Amygdala (tissue), 56 donors: Measurements from ENCODE around the gene KCTD17.

Experiments
- DNase-seq, 56 donors: peaks; one replicate each; lab custom pipeline; 2025; lab: John Stamatoyannopoulos, UW

Gene KCTD17

GRCh38 chr22:37019309-37020191 is 32.0 kb upstream of the KCTD17 start, which contains the start of the genes MPST and TST:
Gene MPST, plus strand, starts transcription at chr22:37019742. Its CDS starts 95 bp downstream, at chr22:37019837.
Gene TST, minus strand, starts transcription at chr22:37019447. Its CDS starts 715 bp downstream, at chr22:37018732.
- peak in 53 of 56 donors; percentile 30 to 86 (median 69) for DNase-seq

- DNase-seq: peak in 10 of 56 donors; percentile 42 to 57 (median 52)
These were observed 31.4 kb upstream of the KCTD17 start for GRCh38 chr22:37020192-37020479.

DNA sequence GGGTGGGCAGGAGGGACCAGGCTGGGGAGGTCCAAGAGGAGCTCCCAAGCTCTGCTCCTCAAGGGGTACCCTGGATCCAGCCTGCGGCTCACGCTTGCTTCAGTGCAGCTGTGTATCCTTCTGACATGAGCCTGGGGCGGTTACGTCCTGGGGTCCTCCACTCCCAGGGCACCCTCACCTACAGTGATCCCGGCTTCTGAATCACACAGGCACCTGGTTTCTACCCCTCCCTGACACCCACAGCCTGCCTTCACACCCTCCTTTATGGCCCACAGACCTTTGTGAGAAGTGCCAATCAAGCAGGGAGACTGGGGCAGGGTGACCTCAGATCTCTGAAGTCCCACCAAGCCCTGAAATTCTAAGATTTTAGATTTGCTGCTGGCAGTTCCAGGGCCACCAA is 30.5 kb upstream of the KCTD17 start:
- no peak for DNase-seq

DNA sequence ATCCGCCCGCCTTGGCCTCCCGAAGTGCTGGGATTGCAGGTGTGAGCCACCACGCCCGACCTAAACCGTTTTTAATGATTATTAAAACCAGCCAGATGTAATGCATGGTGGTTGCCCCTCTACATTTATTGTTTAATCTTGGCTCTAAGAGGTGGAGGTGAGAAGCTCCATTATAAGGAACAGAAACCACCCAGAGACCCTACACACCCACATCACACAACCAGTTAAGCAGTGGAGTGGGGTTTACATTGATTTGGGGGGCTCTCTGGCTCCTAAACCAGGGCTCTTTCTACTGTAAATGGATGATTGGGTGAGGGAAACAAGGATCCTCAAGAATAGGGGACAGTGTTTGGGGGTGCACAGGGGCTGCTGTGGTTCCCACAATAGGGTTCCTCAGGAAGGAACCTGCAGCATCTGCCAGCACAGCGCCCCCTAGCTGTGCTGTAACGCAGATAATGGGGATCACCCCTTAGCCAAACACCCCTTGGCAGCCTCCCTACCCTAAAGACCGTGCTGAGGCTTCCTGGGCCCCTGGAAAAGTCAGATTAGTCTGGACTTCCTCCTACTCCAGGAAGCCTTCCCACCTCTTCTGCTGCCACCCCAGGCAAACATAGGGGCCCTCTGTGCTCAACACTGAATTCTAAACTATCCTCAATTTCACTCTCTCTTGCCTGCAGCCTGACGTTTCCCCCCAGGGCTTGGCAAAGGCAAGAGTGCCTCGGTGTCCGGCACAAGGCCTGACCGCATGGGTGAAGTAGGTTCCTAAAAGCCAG is 29.6 kb upstream of the KCTD17 start:
- peak in 22 of 56 donors; percentile 6 to 69 (median 30) for DNase-seq

GRCh38 chr22:37022483-37023337 is 28.8 kb upstream of the KCTD17 start:
- peak in 7 of 56 donors; percentile 8 to 53 (median 19) for DNase-seq

GRCh38 chr22:37023743-37024338 is 27.7 kb upstream of the KCTD17 start:
- DNase-seq: no peak

GRCh38 chr22:37024339-37025157 is 27.0 kb upstream of the KCTD17 start:
- no peak for DNase-seq

DNA sequence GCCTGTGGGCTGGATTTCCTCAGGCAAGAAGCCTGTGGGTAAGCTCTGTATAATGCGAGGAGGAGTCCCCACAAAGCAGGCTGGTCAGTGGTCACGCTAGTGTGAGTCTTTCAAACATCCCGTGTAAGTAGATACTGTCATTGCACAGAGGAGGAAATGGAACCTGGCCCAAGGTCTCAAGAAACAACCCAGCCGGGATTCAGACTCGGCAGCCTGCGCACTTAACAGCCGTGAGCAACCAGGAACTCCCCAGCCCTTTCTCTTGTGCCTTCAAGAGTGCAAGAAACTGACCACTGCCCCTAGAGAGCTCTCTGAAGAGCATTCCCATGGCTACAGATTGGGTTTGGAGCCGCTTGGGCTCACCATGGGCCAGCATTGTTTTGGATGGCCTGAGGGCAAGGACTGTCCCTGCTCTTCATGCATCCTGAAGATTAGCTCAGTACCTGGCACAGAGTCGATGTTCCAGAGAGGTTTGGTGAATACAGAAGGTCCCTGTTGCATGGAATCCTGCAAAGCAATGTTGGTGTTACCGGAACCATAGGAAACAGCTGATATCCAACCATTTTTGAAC is 26.0 kb upstream of the KCTD17 start:
- no peak for DNase-seq

DNA sequence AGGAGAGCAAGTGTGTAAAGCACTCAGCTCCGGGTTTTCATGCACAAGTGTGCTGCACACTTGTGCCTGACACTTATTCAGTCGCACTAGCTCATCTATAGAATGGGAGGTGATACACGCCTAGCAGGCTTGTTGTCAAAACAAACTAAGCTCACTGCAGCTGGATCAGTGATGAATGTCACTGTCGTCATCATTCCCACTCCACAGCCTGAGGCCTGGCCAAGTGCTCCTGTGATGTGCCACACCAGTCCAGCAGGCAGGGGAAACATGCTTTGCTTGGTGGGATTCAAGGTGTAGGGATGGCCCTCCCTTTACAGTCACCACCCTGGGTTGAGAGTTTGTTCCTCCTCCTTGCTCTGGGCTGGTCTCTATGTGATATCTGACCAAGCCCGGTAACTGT is 25.2 kb upstream of the KCTD17 start:
- DNase-seq: peak in 7 of 56 donors; percentile 13 to 42 (median 19)

DNA sequence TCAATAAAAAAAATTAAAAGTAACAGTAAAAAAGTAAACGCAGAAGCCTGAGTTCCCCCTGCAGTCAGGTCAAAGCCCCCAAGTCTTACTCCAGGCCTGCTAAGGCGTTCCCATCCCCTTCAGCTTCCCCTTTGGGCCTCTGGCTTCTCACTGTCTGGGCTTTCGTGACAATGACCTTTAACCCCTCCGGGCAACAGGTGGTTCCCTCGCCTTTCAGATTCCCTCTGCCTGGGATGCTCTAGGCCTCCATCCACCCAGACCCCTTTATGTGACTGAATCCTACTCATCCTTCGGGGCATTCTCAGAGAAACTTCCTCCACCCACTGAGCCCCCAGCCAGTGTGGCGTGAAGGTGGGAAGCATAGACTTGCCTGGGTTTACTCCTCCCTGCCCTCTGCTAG is 24.0 kb upstream of the KCTD17 start:
- DNase-seq: no peak

GRCh38 chr22:37028692-37029674 is 22.6 kb upstream of the KCTD17 start:
- no peak for DNase-seq

GRCh38 chr22:37030560-37031281 is 20.8 kb upstream of the KCTD17 start:
- DNase-seq: no peak

DNA sequence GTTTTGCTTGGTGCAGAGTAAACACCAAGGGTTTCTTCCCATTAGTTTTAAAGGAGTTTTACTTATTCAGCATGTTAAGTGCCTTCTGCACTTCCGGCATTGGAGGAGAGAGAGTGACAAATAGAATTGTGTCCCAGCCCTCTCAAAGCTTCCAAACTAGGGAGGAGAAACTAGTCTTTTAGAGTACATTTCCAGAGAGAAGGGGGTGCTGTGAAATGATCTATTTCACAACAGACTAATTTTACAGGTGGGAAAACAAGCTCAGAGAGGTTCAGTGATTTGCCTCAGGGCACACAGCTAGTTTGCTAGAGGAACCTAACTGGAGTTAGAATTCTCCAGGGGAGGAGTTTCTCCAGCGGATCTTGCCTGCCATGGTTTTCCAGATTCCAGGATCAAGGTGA is 19.4 kb upstream of the KCTD17 start:
- no peak for DNase-seq

- no peak for DNase-seq
These were observed 18.7 kb upstream of the KCTD17 start for GRCh38 chr22:37032535-37033460.

DNA sequence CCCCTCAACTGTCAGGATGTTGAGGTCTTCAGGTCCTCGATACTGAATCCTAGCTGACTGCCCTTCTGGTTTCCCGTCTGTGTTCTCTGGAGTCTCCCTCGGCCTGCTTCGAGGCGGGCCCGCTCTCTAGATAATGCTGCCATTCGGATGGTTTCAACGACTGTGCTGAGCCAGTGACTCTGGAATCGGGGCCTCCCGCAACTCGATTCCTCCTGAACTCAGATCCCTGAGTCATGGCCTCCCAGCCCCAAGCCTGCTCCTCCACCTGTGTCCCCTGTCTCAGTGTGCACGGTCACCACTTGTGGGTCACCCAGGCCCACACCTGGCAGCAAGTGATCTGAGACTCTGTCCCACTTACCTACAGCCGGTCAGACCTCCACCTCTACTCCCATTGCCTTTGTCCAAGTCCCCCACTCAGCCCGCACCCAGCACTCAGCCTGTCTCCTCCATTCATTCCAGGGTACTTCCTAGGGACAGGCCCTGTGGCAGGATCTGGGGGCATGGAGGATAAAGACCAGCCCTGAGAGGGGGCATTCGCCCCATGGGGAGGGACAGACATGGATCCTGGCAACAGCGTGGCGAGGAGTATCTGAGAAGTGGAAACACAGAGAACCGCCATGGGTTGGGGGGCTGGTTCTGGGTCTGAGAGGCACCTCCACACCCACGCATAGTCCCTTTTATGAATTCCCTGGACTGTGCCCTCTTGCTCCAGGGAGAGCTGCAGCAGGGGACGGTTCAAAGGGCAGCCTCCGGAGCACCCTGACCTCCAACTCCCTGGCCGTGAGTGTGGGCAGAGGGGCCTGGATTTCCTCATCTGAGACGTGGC is 17.7 kb upstream of the KCTD17 start:
- DNase-seq: no peak
